ENCODE measurements around the gene LDB3.

DNA sequence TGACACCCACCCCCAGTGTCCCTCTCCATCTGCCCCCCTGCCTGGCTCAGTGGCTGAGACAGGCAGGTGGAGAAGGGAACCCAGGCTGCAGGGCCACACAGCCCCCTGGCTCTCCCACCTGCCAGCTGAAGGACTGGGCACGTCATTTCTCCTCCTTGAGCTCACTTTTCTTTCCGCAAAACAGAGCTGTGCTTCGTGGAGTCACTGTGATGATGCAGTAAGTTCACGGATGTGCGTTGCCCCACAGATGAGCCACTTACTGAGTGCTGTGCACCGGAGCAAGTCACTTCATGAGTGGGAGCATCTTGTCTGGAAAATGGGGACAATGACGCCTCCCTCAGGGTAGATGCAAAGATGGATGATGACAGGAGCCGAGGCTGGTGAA lies 11.3 kb upstream of the LDB3 start:
- TF ChIP-seq, protein P1, sequence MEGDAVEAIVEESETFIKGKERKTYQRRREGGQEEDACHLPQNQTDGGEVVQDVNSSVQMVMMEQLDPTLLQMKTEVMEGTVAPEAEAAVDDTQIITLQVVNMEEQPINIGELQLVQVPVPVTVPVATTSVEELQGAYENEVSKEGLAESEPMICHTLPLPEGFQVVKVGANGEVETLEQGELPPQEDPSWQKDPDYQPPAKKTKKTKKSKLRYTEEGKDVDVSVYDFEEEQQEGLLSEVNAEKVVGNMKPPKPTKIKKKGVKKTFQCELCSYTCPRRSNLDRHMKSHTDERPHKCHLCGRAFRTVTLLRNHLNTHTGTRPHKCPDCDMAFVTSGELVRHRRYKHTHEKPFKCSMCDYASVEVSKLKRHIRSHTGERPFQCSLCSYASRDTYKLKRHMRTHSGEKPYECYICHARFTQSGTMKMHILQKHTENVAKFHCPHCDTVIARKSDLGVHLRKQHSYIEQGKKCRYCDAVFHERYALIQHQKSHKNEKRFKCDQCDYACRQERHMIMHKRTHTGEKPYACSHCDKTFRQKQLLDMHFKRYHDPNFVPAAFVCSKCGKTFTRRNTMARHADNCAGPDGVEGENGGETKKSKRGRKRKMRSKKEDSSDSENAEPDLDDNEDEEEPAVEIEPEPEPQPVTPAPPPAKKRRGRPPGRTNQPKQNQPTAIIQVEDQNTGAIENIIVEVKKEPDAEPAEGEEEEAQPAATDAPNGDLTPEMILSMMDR (IDR thresholded peaks at IDR 0.05), result no peak
- TF ChIP-seq POLR2A (IDR thresholded peaks at IDR 0.05), result no peak
